HG02763 (cell line): ENCODE measurements around the gene DYRK4.
"Not testable (repeated sequence)": the region's sequence is repeated elsewhere in the genome, so short reads cannot be mapped to it uniquely, and the experiment has no call there.

ENCODE experiments used
- ATAC-seq: cut with Tn5 transposase; IDR thresholded peaks from one replicate; pipeline ENCODE4 v1.9.1; 2021; ENCODE audit warnings: mild to moderate bottlenecking, moderate library complexity; ENCODE audit not compliant: unreplicated experiment

DYRK4 gene, protein sequence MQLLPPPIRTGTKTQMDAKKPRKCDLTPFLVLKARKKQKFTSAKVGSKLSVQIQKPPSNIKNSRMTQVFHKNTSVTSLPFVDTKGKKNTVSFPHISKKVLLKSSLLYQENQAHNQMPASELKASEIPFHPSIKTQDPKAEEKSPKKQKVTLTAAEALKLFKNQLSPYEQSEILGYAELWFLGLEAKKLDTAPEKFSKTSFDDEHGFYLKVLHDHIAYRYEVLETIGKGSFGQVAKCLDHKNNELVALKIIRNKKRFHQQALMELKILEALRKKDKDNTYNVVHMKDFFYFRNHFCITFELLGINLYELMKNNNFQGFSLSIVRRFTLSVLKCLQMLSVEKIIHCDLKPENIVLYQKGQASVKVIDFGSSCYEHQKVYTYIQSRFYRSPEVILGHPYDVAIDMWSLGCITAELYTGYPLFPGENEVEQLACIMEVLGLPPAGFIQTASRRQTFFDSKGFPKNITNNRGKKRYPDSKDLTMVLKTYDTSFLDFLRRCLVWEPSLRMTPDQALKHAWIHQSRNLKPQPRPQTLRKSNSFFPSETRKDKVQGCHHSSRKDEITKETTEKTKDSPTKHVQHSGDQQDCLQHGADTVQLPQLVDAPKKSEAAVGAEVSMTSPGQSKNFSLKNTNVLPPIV

GRCh38 chr12:4562034-4562657 lies at the start of gene DYRK4:
Gene DYRK4 (plus strand): TSS chr12:4562208. CDS start chr12:4562246, 38 bp downstream.
- no peak for ATAC-seq

DNA sequence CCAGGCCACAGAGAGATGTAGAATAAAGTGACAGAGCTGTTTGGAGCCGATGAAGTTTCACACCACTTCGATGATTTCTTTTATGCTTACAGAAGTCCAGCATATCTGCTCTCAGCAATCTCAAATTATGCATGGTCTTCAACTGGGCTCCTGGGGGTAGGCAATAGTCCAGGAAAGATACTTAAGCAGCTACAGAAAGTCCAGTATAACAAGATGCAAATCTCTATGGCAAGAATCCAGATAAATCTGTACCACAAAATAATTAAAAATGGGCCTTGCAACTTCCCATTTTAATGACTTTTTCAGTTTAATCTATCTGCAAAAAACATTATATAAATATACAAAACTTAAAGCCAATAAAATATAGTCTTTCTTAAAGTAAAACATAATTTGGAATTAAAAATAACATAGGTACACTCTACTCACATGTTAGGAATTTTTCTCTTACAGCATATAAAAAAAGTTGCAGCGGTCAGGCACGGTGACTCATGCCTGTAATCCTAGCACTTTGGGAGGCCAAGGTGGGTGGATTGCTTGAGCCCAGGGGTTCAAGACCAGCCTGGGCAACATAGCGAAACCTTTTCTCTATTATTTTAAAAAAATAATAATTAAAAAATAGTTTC lies 43.8 kb upstream of the DYRK4 start:
- no peak for ATAC-seq

DNA sequence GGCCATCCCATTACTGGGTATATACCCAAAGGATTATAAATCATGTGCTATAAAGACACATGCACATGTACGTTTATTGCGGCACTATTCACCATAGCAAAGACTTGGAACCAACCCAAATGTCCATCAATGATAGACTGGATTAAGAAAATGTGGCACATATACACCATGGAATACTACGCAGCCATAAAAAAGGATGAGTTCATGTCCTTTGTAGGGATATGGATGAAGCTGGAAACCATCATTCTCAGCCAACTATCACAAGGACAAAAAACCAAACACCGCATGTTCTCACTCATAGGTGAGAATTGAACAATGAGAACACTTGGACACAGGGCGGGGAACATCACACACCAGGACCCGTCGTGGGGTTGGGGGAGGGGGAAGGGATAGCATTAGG lies 38.6 kb upstream of the DYRK4 start:
- not testable (repeated sequence) for ATAC-seq

DNA sequence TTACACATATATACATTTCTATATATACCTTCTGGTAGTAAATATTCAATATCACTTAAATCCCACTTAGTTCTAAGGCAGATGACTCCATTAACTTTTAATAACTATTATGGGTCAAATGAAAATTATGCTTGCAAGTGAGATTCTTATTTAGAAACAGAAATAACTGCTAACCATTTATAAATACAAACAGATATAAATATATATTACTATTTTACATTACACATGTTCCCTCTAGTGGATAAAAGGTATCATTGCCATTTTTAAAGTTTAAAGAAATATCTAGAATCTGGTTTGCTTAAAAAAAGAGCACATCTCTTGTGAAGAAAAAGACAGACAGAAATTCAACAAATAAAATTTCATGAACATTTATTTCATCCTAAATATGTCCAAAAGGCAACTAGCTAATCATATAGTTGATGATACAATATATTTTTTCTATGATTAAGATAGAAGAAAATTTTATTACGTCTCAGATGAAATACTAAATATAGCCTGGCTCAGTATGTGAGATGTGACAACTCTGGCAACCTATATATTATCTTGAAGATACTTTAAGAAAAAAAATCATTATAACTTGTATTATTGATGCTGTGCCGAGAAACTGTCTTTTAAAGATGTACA lies 35.0 kb upstream of the DYRK4 start:
- ATAC-seq, result no peak

DNA sequence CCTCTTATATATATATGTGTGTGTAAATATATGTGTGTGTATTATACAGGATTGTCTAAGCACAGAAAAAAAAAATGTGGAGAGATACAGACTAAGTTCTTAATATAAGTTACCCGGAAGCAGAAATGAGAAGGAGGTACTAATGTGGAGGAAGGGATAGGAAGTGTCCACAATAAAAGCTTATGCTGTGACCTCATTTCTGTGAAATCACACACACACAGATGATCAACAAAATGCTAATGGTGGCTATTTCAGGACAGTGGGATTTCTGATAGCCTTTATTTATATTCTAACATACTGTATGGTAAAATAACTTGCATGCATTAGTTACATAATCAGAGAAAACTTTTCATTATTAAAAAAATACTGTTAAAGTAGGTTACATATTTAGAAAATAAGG lies 31.8 kb upstream of the DYRK4 start:
- ATAC-seq, result no peak

DNA sequence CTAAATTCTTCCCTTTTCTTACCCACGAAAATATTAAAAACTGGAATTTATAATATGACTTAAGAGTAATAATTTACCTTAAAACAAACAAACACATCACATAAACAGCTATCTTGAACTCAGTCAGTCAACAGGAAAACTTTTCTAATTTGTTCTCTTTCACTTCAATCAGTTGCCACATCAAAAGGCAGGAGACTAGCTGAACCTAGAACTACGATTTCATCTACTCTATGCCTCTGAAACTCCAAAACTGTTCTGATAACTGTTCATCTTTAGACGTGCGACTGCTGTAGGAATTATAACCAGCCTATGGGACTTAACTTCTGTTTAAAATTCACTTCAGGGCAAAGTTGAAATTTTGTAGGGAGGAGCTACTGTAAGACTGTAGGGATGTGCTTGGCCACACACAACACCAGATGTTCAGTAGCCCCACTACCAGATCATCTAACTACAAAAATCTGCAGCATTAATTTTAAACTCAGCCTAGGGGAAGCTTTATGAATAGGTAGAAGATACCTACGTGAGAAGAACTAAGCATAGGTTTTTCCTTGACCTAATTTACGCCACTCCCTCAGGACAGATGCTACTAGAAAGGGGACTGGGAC lies 30.9 kb upstream of the DYRK4 start:
- no peak for ATAC-seq

DNA sequence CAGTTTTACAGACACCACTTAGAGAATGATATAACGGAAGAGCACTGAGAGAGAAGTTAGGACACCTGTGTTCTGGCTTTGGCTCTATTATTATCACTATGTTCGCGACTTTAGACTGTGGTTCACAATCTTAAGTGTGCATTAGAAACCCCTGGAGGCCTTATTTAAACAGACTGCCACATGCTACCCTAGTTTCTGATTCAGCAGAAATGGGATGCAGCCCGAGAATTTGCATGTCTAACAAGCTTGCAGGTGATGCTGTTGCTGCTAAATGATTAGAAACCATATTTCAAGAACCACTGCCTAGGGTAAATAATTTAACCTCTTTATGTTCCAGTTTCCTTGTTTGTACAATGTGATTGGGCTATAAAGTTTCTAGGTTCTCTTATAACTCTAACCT lies 26.9 kb upstream of the DYRK4 start:
- no peak for ATAC-seq

GRCh38 chr12:4535871-4536270 lies 26.1 kb upstream of the DYRK4 start:
- no peak for ATAC-seq

DNA sequence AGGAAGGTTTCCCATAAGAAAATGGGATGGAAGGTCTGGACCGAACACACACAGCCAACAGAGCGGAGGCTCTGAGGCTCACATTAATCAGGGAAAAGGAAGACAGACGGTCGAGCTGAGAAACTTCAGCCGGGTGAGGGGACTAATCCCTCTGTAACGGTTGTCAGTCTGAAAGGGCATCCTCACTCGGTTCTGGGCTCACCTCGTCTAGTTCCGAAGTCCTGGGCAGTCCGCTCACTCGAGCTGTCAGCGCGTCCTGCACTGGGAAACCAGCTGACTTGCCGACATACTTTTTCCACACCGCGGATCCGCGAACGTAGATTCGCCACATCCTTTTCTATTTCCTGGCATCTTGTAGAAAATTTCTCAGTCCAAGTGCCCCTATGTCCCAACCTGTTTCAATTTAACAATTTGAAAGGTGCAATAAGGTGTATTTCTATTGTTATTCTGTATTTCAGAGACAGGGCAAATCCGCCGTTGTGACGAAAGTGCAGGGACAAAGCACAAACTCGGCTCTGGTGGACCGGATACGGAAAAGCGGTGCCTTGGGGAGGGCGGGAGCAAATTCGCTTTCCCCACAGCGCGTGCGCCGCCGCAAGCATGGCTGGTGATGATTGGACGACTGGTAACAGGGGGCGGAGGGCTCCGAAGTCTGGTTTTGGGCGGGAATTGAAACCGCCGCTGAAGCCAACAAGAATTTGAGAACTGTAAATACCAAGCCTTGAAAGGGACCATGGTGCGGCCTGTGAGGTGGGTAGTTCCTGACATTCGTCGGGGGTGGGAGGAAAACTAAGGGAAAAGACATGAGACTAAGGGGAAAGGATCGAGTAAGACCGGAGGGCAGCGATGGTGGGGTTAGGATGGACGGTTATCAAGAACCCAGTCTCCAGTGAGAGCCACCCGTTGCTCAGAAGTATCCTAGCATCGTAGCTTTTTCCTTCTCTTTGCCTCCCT lies 23.5 kb upstream of the DYRK4 start, which contains the start of gene RAD51AP1:
Gene RAD51AP1, plus strand, starts transcription at position 684 of the 954 bp plus-strand sequence. Its CDS starts 50 bp downstream, at position 734.
- peak; percentile 84 for ATAC-seq

DNA sequence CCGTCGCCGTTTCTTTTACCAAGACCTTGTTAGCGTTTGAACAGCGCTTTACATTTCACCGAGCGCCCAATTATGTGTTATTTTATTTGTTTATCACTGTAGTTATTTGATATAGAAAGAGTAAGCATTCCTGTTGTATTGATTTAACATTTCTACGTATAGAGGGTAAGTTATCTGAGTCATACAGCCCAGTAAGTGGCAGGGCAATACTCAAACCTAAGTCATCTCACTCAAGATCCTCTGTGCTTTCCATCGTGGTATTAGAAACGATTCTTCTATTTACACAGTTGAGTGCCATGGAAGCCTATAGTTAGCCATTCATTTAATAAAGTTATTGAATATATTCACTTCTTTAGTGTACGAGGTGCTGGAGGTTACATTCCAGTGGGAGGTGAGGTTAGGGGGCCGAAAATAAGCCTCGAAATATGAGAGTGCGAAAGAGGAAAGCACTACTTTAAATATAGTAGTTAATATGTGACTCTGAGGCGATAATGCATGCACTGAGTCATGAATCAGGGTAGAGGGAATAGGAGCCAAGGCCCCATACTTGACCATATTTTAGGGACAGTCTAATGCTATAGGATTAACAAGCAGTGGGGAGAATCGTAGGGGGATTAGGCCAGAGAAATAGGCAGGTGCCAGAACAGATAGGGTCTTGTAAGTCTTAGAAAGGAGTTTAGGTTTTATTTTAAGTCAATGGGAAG lies 22.7 kb upstream of the DYRK4 start:
- ATAC-seq, result no peak

GRCh38 chr12:4540170-4540569 lies 21.8 kb upstream of the DYRK4 start:
- no peak for ATAC-seq

- no peak for ATAC-seq
These were observed 21.4 kb upstream of the DYRK4 start for GRCh38 chr12:4540638-4541037.

GRCh38 chr12:4545195-4545594 lies 16.8 kb upstream of the DYRK4 start:
- no peak for ATAC-seq

GRCh38 chr12:4552191-4552590 lies 9.8 kb upstream of the DYRK4 start:
- ATAC-seq, result no peak

GRCh38 chr12:4553943-4554342 lies 8.1 kb upstream of the DYRK4 start:
- no peak for ATAC-seq

DNA sequence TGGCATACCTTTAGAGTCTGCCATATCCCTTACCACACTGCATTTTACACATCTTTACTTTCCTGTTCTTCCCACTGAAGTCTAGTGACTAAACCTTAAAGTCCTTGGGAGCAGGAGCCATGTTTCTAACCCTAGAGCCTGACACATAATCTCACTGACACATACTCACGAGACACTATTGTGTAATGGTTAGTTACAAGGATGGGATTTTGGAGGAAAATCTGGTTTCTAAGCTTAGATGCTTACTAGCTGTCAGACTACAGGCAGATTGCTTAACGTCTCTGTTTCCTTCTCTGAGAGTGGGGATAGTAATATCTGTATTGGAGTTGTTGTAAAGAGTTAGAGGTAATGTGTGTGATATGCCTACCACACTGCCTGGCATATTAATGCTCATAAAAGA lies 6.2 kb upstream of the DYRK4 start:
- ATAC-seq, result no peak

- ATAC-seq, result no peak
These were observed 5.1 kb upstream of the DYRK4 start for GRCh38 chr12:4556735-4557530.

DNA sequence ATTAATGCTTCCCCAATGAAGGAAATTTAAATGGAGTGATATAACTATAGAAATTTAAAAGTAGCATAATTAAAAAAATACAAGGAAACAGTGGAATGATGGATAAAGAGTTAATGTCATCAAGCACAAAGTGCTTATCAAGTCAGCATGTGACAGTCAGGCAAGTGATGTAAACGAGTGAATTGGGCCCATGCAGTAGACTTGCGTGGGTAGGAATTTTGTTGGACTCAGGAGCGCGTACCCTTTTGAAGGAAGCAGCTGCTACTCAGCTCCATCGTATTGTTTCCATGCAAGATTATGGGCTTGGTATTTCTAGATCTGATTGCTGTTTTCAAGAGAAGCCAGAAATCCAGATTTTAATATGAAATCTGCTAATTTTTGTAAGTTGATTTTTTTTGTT lies 4.4 kb upstream of the DYRK4 start:
- ATAC-seq, result no peak
